Measurements from ENCODE around the gene ATOH8.

Gene ATOH8

DNA sequence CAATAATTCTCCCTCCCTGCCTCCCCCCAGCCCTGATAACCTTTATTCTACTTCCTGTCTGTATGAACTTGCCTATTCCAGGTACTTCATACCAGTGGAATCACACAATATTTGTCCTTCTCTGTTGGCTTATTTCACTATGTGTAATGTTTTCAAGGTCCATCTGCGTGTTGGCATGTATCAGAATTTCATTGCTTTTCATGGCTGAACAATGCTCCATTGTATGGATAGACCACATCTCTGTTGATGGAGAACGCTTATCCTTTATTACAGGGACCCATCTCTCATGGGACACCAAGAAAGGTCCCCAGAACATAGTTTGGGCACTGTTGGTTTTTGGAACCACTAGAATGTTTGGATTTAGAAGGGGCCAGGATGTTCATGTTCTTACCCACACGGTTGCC, 40.2 kb downstream of the ATOH8 start:
- CTCF ChIA-PET = interaction anchor here (1.3 to 1.4 kb wide), 2 partner anchors 40 to 43 kb away, joined by 3 read pairs; partner anchors contain the start of gene ATOH8
- TF ChIP-seq, protein P1, sequence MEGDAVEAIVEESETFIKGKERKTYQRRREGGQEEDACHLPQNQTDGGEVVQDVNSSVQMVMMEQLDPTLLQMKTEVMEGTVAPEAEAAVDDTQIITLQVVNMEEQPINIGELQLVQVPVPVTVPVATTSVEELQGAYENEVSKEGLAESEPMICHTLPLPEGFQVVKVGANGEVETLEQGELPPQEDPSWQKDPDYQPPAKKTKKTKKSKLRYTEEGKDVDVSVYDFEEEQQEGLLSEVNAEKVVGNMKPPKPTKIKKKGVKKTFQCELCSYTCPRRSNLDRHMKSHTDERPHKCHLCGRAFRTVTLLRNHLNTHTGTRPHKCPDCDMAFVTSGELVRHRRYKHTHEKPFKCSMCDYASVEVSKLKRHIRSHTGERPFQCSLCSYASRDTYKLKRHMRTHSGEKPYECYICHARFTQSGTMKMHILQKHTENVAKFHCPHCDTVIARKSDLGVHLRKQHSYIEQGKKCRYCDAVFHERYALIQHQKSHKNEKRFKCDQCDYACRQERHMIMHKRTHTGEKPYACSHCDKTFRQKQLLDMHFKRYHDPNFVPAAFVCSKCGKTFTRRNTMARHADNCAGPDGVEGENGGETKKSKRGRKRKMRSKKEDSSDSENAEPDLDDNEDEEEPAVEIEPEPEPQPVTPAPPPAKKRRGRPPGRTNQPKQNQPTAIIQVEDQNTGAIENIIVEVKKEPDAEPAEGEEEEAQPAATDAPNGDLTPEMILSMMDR (conservative IDR thresholded peaks at IDR 0.05; ENCODE audit: low read depth) = no peak
- POLR2A ChIA-PET (ENCODE audit: low non-redundant PET) = no interaction called here
- DNase-seq (ENCODE audit: low spot score) = no peak
- peak overlapping the region; percentile 25; the same call in 1 of the 2 replicates for H3K27ac ChIP-seq

DNA sequence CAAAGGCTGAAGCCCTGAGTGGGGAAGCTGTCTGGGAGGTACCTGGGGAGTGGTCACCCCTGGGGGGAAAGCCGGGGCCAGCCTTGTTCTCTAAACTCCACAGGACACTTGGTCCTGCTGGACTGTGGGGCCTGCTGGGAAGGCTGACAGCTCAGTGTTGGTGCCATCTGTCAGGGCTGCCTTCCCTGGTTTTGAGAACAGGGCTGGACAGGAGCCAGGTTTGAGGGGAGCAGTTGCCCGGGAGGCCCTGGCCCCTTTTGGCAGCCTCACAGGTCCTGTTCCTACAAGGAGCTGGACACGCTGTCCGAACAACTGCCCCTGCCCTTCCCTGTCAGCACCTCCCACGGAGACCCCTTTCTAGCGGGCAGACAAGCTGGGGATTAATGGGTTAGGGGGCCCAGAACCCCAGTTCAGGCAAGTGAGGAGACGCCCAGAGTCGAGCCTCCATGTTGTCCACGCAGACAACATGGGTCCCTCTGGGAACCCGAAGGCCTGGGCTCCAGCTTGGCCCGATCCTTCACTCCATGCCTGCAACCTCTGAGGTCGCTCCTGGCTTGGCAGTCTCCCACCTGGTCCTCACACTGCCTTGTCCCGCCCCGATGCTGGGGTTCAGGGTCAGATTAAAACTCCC, 40.8 kb downstream of the ATOH8 start:
- POLR2A ChIA-PET (ENCODE audit: low non-redundant PET) = no interaction called here
- TF ChIP-seq, protein P1 (conservative IDR thresholded peaks at IDR 0.05; ENCODE audit: low read depth) = no peak
- no peak for DNase-seq (ENCODE audit: low spot score)
- H3K27ac ChIP-seq = peak overlapping the region; percentile 25; the same call in 1 of the 2 replicates
- CTCF ChIA-PET = interaction anchor here (0.7 to 1.4 kb wide), 3 partner anchors 41 to 66 kb away, joined by 3 read pairs; partner anchors contain the start of gene ATOH8

DNA sequence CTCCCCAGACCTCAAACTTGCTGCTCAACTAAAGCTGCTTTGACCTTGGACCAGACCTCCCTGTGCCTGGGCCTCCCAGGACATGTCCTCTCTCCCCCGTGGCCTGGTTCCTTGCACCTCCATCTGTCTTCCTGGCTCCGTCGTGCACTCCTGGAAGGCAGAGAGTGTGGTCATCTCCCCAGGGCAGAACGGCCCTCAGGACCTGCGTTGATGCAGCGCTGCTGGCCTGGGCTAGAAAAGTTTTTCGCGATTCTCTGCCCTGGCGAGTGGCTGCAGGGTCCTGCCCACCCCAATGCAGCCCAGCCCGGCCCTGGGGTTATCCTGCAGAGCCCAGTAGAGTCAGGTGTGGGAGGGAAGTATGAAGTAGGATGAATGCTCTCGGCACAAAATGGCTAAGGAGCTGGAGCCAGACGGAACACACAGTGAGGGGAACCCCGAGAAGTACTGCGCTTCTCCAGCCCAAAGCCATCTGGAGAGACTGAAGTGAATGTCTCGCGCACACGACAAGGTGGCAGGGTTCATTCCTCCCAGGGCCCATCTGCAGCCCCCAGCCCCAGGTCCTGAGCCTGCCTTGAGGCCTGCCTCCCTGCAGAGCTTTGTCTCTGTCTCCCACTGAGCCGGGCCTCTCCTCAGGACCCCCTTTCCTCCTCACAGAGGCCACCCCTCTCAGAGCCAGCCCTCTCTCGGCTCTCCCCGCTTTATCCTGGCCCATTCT, 41.7 kb downstream of the ATOH8 start:
- CTCF ChIA-PET = interaction anchor here (0.6 to 1.4 kb wide), 5 partner anchors 11 to 66 kb away, joined by 3 to 4 read pairs (median 3); partner anchors contain the start of gene ATOH8
- H3K27ac ChIP-seq = peak overlapping the region; percentile 58
- POLR2A ChIA-PET (ENCODE audit: low non-redundant PET) = no interaction called here
- DNase-seq (ENCODE audit: low spot score) = no peak
- TF ChIP-seq, protein P1 (conservative IDR thresholded peaks at IDR 0.05; ENCODE audit: low read depth) = no peak

DNA sequence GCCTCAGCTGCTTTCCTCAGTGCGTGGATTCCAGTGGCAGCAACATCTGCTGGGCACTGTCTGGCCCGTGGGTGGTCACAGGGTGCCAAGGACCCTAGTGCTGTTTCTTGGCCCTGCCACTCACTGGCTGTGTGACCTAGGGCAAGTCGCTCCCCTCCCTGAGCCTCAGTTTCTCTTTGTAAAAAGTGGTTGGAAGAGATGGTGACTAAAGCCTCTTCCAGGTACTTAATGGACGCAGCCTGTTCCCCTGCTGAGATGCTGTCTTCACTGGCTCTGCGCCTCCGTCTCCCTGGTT, 42.2 kb downstream of the ATOH8 start:
- POLR2A ChIA-PET (ENCODE audit: low non-redundant PET) = no interaction called here

DNA sequence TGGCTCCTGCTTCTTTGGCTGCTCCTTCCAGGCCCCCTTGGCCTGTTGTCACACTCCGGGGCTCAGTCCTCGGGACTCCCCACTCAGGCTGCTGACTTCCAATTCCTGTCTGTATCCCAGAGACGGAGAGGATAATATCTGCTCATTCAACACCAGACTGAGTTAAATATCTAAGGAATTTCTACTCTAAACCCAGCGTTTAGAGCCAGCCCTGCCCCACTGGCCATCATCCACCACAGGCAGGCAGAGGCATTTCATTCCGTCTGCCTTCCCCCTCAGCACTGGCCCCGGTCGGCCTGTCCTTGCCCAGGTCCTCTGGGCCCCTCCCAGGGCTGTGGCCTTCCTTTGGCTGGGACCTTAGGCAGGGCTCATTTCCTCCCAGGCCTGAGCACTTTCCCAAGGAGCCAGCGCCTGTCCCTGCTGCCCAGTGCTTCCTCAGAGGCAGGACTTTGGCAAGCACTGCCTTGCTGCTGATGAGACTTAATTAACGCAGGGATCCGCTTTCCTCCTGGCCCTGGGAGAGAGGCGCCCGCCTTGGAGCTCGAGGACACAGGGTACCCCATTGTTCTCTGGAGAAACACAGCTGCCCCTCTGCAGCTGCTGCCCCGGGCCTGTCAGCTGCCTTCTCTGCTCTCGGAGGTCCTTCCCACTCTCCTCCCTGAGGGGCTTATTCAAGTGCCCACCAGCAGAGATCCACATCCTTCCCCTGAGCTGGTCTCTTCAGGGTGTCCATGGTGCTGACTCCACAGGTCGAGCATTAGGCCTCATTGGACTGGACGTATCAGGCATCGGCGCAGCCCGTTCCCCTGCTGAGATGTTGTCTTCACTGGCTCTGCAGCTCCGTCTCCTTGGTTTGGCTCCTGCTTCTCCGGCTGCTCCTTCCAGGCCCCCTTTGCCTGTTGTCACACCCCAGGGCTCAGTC, 42.8 kb downstream of the ATOH8 start:
- ChIA-PET POLR2A (ENCODE audit: low non-redundant PET) (no interaction called here), CTCF (no interaction called here)
- H3K27ac ChIP-seq = peak overlapping the region; percentile 58
- TF ChIP-seq, protein P1 (conservative IDR thresholded peaks at IDR 0.05; ENCODE audit: low read depth) = no peak
- DNase-seq (ENCODE audit: low spot score) = no peak

More for the DNA sequence above, 42.2 kb downstream of the ATOH8 start:
- TF ChIP-seq, protein P1 (conservative IDR thresholded peaks at IDR 0.05; ENCODE audit: low read depth) = no peak
- DNase-seq (ENCODE audit: low spot score) = no peak
- CTCF ChIA-PET = interaction anchor here (0.9 to 1.0 kb wide), 2 partner anchors 23 to 67 kb away, joined by 4 read pairs; no protein-coding TSS in a partner anchor
- peak overlapping the region; percentile 58 for H3K27ac ChIP-seq

DNA sequence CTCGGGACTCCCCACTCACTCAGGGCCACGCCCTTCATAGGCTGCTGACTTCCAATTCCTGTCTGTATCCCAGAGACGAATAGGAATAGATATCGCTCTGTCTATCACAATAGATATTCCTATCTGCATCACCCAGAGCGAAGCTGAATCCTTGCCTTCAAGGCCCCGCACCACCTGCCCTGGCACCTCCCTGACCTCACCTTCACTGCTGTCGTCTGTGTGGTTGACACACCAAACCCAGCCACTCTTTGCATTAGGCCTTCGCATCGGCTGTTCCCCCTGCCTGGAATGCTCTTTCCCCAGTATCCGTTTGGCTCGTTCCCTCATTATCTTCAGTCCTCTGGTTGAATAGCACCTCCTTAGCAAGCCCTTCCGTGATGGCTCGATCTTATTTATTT, 43.5 kb downstream of the ATOH8 start:
- TF ChIP-seq, protein P1 (conservative IDR thresholded peaks at IDR 0.05; ENCODE audit: low read depth) = no peak
- ChIA-PET POLR2A (ENCODE audit: low non-redundant PET) (no interaction called here), CTCF (no interaction called here)
- no peak for DNase-seq (ENCODE audit: low spot score)
- H3K27ac ChIP-seq = peak overlapping the region; percentile 58
